IMR-90 (cell line): Measurements from ENCODE around the gene CAMK2D. TPM values are rescaled to one million over a fixed set of nuclear protein-coding genes. Genes with fewer than 3 reads are reported as not detected.

Source experiments
- ATAC-seq: fragments of 200-7000 bp; cut with Tn5 transposase; 2 replicates; pipeline ENCODE4 v1.9.1; 2020; ENCODE audit warnings: low read depth, mild to moderate bottlenecking, moderate library complexity
- BruUV-seq: library from RNA; stranded (reverse); fragments of 400-500 nt; replicated peaks from 2 replicates; lab custom pipeline; 2021; lab: Mats Ljungman, UMichigan
- CTCF ChIA-PET: fragments of 300-600 bp; formaldehyde crosslinking; extraction: SDS; loops from one replicate; lab custom pipeline; 2021; ENCODE audit warnings: antibody characterized with exemption; lab: Yijun Ruan, JAX
- POLR2A ChIA-PET: fragments of 300-600 bp; sonication (Branson Sonifier 250); formaldehyde crosslinking; loops from one replicate; lab custom pipeline; 2022; ENCODE audit warnings: antibody characterized with exemption; ENCODE audit not compliant: unreplicated experiment; lab: Charles Lee
- DNase-seq: peaks from one replicate; pipeline ENCODE4 v3.0.0; 2013
- H2AFZ ChIP-seq: replicated peaks from 2 replicates; pipeline ENCODE3; 2013; ENCODE audit warnings: low read length, mild to moderate bottlenecking; ENCODE audit not compliant: poor library complexity
- H2AK5ac ChIP-seq: 2 replicates; pipeline ENCODE4 v1.6.1; 2013; ENCODE audit warnings: low read depth, low read length, inconsistent platforms
- H2AK9ac ChIP-seq: replicated peaks from 2 replicates; pipeline ENCODE3; 2013; ENCODE audit warnings: mild to moderate bottlenecking, low read depth, low read length, moderate library complexity; ENCODE audit not compliant: poor library complexity
- H2BK120ac ChIP-seq: 2 replicates; pipeline ENCODE4 v1.6.1; 2013; ENCODE audit warnings: low read depth, low read length, inconsistent platforms
- H2BK15ac ChIP-seq: 3 replicates; pipeline ENCODE4 v1.6.1; 2013; ENCODE audit warnings: low read depth, low read length, inconsistent platforms
- H2BK20ac ChIP-seq: 2 replicates; pipeline ENCODE4 v1.6.1; 2013; ENCODE audit warnings: low read depth, mild to moderate bottlenecking, inconsistent platforms, low read length, moderate library complexity
- H2BK5ac ChIP-seq: 2 replicates; pipeline ENCODE4 v1.6.1; 2013; ENCODE audit warnings: mild to moderate bottlenecking, low read depth, low read length, inconsistent platforms; ENCODE audit not compliant: poor library complexity, severe bottlenecking
- H3K14ac ChIP-seq: replicated peaks from 2 replicates; pipeline ENCODE4 v1.6.1; 2013; ENCODE audit warnings: low read depth, low read length, inconsistent platforms
- H3K18ac ChIP-seq: 2 replicates; pipeline ENCODE4 v1.6.1; 2013; ENCODE audit warnings: low read depth, low read length, control low read depth
- H3K23ac ChIP-seq: 2 replicates; pipeline ENCODE4 v1.6.1; 2013; ENCODE audit warnings: low read depth, low read length, inconsistent platforms
- H3K27ac ChIP-seq: 2 replicates; pipeline ENCODE4 v1.5.1; 2013; ENCODE audit warnings: mild to moderate bottlenecking, control low read depth, low read length; ENCODE audit not compliant: insufficient read depth
- H3K27me3 ChIP-seq: 2 replicates; pipeline ENCODE4 v1.6.1; 2013; ENCODE audit warnings: low read length; ENCODE audit not compliant: control insufficient read depth, insufficient read depth
- H3K36me3 ChIP-seq: 2 replicates; pipeline ENCODE4 v1.6.1; 2013; ENCODE audit warnings: low read length, mixed read lengths; ENCODE audit not compliant: control insufficient read depth, insufficient read depth
- H3K4ac ChIP-seq: 2 replicates; pipeline ENCODE4 v1.6.1; 2013; ENCODE audit warnings: low read depth, low read length, inconsistent platforms
- H3K4me1 ChIP-seq: 2 replicates; pipeline ENCODE4 v1.6.1; 2013; ENCODE audit warnings: low read length, mixed read lengths; ENCODE audit not compliant: control insufficient read depth, insufficient read depth
- H3K4me2 ChIP-seq: 2 replicates; pipeline ENCODE4 v1.6.1; 2013; ENCODE audit warnings: low read depth, mild to moderate bottlenecking, control low read depth, low read length, moderate library complexity
- H3K4me3 ChIP-seq: 2 replicates; pipeline ENCODE4 v1.5.1; 2013; ENCODE audit warnings: low read depth, mild to moderate bottlenecking, control low read depth, low read length, moderate library complexity; ENCODE audit not compliant: insufficient read depth
- H3K56ac ChIP-seq: 2 replicates; pipeline ENCODE4 v1.6.1; 2013; ENCODE audit warnings: low read length, inconsistent platforms; ENCODE audit not compliant: insufficient read depth; ENCODE audit errors: extremely low read depth
- H3K79me1 ChIP-seq, 2 experiments: 2 replicates each; pipeline ENCODE4 v1.6.1; 2013; ENCODE audit warnings: low read length in 2 of 2, inconsistent platforms in 1 of 2, low read depth in 1 of 2
- H3K9ac ChIP-seq: 2 replicates; pipeline ENCODE4 v1.6.1; 2013; ENCODE audit warnings: low read depth, low read length, control low read depth
- H3K9me1 ChIP-seq: 2 replicates; pipeline ENCODE4 v1.6.1; 2013; ENCODE audit warnings: low read length, inconsistent platforms; ENCODE audit not compliant: insufficient read depth
- H3K9me3 ChIP-seq: 2 replicates; pipeline ENCODE4 v1.6.1; 2013; ENCODE audit warnings: low read length; ENCODE audit not compliant: control insufficient read depth, insufficient read depth
- H4K20me1 ChIP-seq: 2 replicates; pipeline ENCODE4 v1.6.1; 2013; ENCODE audit warnings: low read length, inconsistent platforms; ENCODE audit not compliant: insufficient read depth
- H4K5ac ChIP-seq: 2 replicates; pipeline ENCODE4 v1.6.1; 2013; ENCODE audit warnings: mild to moderate bottlenecking, low read depth, low read length, control low read depth
- H4K8ac ChIP-seq, 2 experiments: 2 replicates each; pipeline ENCODE4 v1.6.1; 2013; ENCODE audit warnings: low read depth in 2 of 2, low read length in 2 of 2, control low read depth in 1 of 2, inconsistent platforms in 1 of 2
- H4K91ac ChIP-seq: 2 replicates; pipeline ENCODE4 v1.6.1; 2013; ENCODE audit warnings: low read depth, low read length, inconsistent platforms; ENCODE audit not compliant: insufficient read depth
- BHLHE40 ChIP-seq: fragments of 150-350 bp; IDR thresholded peaks from 2 replicates; pipeline ENCODE4 v1.6.1; 2016; ENCODE audit warnings: mild to moderate bottlenecking, low read depth, low read length
- FOS ChIP-seq: fragments of 150-350 bp; IDR thresholded peaks from 2 replicates; pipeline ENCODE4 v1.6.1; 2016; ENCODE audit warnings: low read depth, low read length
- MAFK ChIP-seq: IDR thresholded peaks from 2 replicates; pipeline ENCODE4 v1.6.1; 2012; ENCODE audit warnings: low read depth, low read length, improper control_type of control experiment
- MAZ ChIP-seq: IDR thresholded peaks from 2 replicates; pipeline ENCODE4 v1.6.1; 2012; ENCODE audit warnings: low read depth, mild to moderate bottlenecking, low read length, improper control_type of control experiment, moderate library complexity, borderline replicate concordance
- MXI1 ChIP-seq: IDR thresholded peaks from 2 replicates; pipeline ENCODE4 v1.6.1; 2012; ENCODE audit warnings: low read depth, mild to moderate bottlenecking, low read length, moderate library complexity, borderline replicate concordance
- NFE2L2 ChIP-seq: fragments of 150-350 bp; IDR thresholded peaks from 2 replicates; pipeline ENCODE4 v1.6.1; 2016; ENCODE audit warnings: low read depth, mild to moderate bottlenecking, low read length
- POLR2A ChIP-seq: IDR thresholded peaks from 2 replicates; pipeline ENCODE4 v1.6.1; 2012; ENCODE audit warnings: mild to moderate bottlenecking, low read depth, low read length
- RCOR1 ChIP-seq: IDR thresholded peaks from 2 replicates; pipeline ENCODE4 v1.6.1; 2012; ENCODE audit warnings: mild to moderate bottlenecking, low read length, improper control_type of control experiment; ENCODE audit not compliant: insufficient replicate concordance
- USF2 ChIP-seq: fragments of 150-350 bp; IDR thresholded peaks from 2 replicates; pipeline ENCODE4 v1.6.1; 2017; ENCODE audit warnings: mild to moderate bottlenecking, antibody characterized with exemption, low read length, low read depth
- WGBS, 2 experiments: methylation state at CpG; one replicate each; pipeline versions ENCODE4 v1.1.5 to v1.1.7; 2013; ENCODE audit warnings: missing lambda C conversion rate in 2 of 2; ENCODE audit not compliant: insufficient read length in 1 of 2; ENCODE audit errors: extremely low coverage in 2 of 2; 5-methylcytosine and 5-hydroxymethylcytosine counted together
- dilution Hi-C: fragments of 300-500 bp; cut with HindIII; formaldehyde crosslinking; loops from one replicate; pipeline ENCODE4 v1.14.3; 2018; ENCODE audit warnings: low sequenced_read_pairs; ENCODE audit not compliant: unreplicated experiment
- in situ Hi-C: fragments of 300-500 bp; cut with MboI; formaldehyde crosslinking; loops from 3 replicates; pipeline ENCODE4 v1.14.3; 2019; ENCODE audit warnings: low sequenced_read_pairs, inconsistent platforms, mixed read lengths
- intact Hi-C: fragments of 100-400 bp; cut with micrococcal nuclease; formaldehyde crosslinking; loops from 2 replicates; pipeline ENCODE4 v1.10.0; 2022
- polyA plus RNA-seq, 3 experiments: library from polyadenylated mRNA; depleted of rRNA; stranded (reverse); fragments of >200 nt; gene quantifications; 2 replicates each; pipeline ENCODE4 v1.2.3, GENCODE V29; 2012; ENCODE audit warnings: low replicate concordance in 1 of 3
- total RNA-seq: library from RNA; depleted of rRNA; stranded (reverse); fragments of >200 nt; gene quantifications from 2 replicates; pipeline ENCODE4 v1.2.3, GENCODE V29; 2012

Gene CAMK2D
- total and polyA plus RNA-seq, 2 of the 4 experiments (the other 2 are of a cell fraction): 44.6 to 156 TPM

GRCh38 chr4:113440371-113440770 is 321.2 kb downstream of the CAMK2D start:
- CTCF ChIA-PET: no interaction called here
- H3K4me1 ChIP-seq: peaks cover 5% of the 10 kb centered on the region
- no peak overlapping the region for H2AK5ac ChIP-seq
- no peak overlapping the region for H3K4me3 ChIP-seq
- H3K27ac ChIP-seq: no peak overlapping the region
- H3K36me3 ChIP-seq: no peaks in the 10 kb centered on the region
- no peak overlapping the region for H3K9ac ChIP-seq
- no peak overlapping the region for H4K91ac ChIP-seq
- H2AFZ ChIP-seq: no peak overlapping the region
- H3K9me1 ChIP-seq: no peaks in the 10 kb centered on the region
- no peaks in the 10 kb centered on the region for H3K27me3 ChIP-seq
- no peaks in the 10 kb centered on the region for H4K20me1 ChIP-seq
- H4K8ac ChIP-seq: no peak overlapping the region
- H2BK20ac ChIP-seq: no peak overlapping the region
- POLR2A ChIA-PET: no interaction called here
- H3K18ac ChIP-seq: no peak overlapping the region
- no peak overlapping the region for H3K56ac ChIP-seq
- no peak overlapping the region for H3K14ac ChIP-seq
- ATAC-seq (no peak), DNase-seq (no peak)
- TF ChIP-seq NFE2L2 (no peak), BHLHE40 (no peak), MXI1 (no peak), USF2 (no peak), FOS (no peak), POLR2A (no peak), RCOR1 (no peak), MAZ (no peak), MAFK (no peak)
- H2BK5ac ChIP-seq: no peak overlapping the region
- no peak overlapping the region for H2BK120ac ChIP-seq
- no peak overlapping the region for H2BK15ac ChIP-seq
- no CpG with 5 or more reads among the region's 4 CpGs for WGBS, 2 experiments
- H3K4ac ChIP-seq: no peak overlapping the region
- intact Hi-C loops (no loop called here), dilution Hi-C loops (no loop called here), in situ Hi-C loops (no loop called here)
- H2AK9ac ChIP-seq: no peak overlapping the region
- no peaks in the 10 kb centered on the region for H3K79me1 ChIP-seq
- BruUV-seq: no TSS peak
- no peak overlapping the region for H3K4me2 ChIP-seq
- no peak overlapping the region for H4K5ac ChIP-seq
- H3K9me3 ChIP-seq: no peaks in the 10 kb centered on the region
- H3K23ac ChIP-seq: no peak overlapping the region
